K562 (cell line): Measurements from ENCODE around the gene TRMT2A. TPM values are rescaled to one million over a fixed set of nuclear protein-coding genes. Genes with fewer than 3 reads are reported as not detected.

ENCODE experiments used
- ATAC-seq: fragments of 200-7000 bp; cut with Tn5 transposase; 3 replicates; pipeline ENCODE4 v1.9.1; 2020; ENCODE audit warnings: moderate library complexity
- BruUV-seq: library from RNA; stranded (reverse); fragments of 400-500 nt; replicated peaks from 2 replicates; lab custom pipeline; 2021; lab: Mats Ljungman, UMichigan
- CTCF ChIA-PET: fragments of 300-600 bp; formaldehyde crosslinking; extraction: SDS; loops from one replicate; lab custom pipeline; 2021; ENCODE audit warnings: low intra/inter-chr PET ratio; lab: Yijun Ruan, JAX
- POLR2A ChIA-PET: fragments of 300-600, 350-650 bp; sonication (Branson Sonifier 250); formaldehyde crosslinking; extraction: SDS; loops from one replicate; lab custom pipeline; 2021; ENCODE audit warnings: antibody characterized with exemption, inconsistent platforms; lab: Yijun Ruan, JAX
- DNase-seq, 4 experiments: peaks; one replicate each; pipeline versions ENCODE4 v3.0.0 to v3.0.0-alpha.2; 2011 to 2018; ENCODE audit warnings: low spot score in 3 of 4, mixed read lengths in 3 of 4; ENCODE audit errors: extremely low read depth in 1 of 4
- FAIRE-seq: peaks from 2 replicates; lab custom pipeline; 2011; peaks lifted over from hg19 to GRCh38; lab: Jason Lieb, UNC
- H2AFZ ChIP-seq: 2 replicates; pipeline ENCODE4 v1.6.0; 2011; ENCODE audit warnings: low read depth, low read length, control low read depth, inconsistent platforms
- H3K27ac ChIP-seq: fragments of 200-600 bp; 3 replicates; pipeline ENCODE4 v1.8.0; 2011; ENCODE audit warnings: low read depth, mild to moderate bottlenecking, control low read depth, inconsistent platforms, low read length, moderate library complexity, mixed read lengths; ENCODE audit errors: extremely low read depth
- H3K27me3 ChIP-seq, 2 experiments: fragments of 300-600 bp in 1 of 2; 2 replicates in 1 of 2; 3 replicates in 1 of 2; pipeline versions ENCODE4 v1.6.0 to v1.8.0; 2011; ENCODE audit warnings: inconsistent platforms in 2 of 2, low read length in 2 of 2, mild to moderate bottlenecking in 1 of 2, mixed read lengths in 1 of 2, moderate library complexity in 1 of 2; ENCODE audit not compliant: control insufficient read depth in 2 of 2, insufficient read depth in 2 of 2
- H3K36me3 ChIP-seq: fragments of 300-600 bp; 3 replicates; pipeline ENCODE4 v1.8.0; 2011; ENCODE audit warnings: mild to moderate bottlenecking, low read length, inconsistent platforms; ENCODE audit not compliant: control insufficient read depth, insufficient read depth
- H3K4me1 ChIP-seq, 2 experiments: fragments of 200-600 bp in 1 of 2; replicated peaks in 1 of 2; 2 replicates in 1 of 2; 3 replicates in 1 of 2; pipeline versions ENCODE4 v1.5.1 to v1.8.0; 2011; ENCODE audit warnings: inconsistent platforms in 2 of 2, low read length in 2 of 2, mild to moderate bottlenecking in 1 of 2, mixed read lengths in 1 of 2, moderate library complexity in 1 of 2; ENCODE audit not compliant: control insufficient read depth in 2 of 2, insufficient read depth in 2 of 2
- H3K4me2 ChIP-seq: 2 replicates; pipeline ENCODE4 v1.6.1; 2011; ENCODE audit warnings: low read length, control low read depth, inconsistent platforms, mixed read lengths; ENCODE audit not compliant: insufficient read depth
- H3K4me3 ChIP-seq: fragments of 200-600 bp; sonication (generic), shearing (Covaris generic); 2 replicates; pipeline ENCODE4 v1.5.1; 2016; ENCODE audit warnings: control low read depth, inconsistent platforms
- H3K79me2 ChIP-seq: fragments of 200-600 bp; 3 replicates; pipeline ENCODE4 v1.8.0; 2011; ENCODE audit warnings: low read length, inconsistent platforms; ENCODE audit not compliant: control insufficient read depth, insufficient read depth
- H3K9ac ChIP-seq, 2 experiments: 2 replicates each; pipeline versions ENCODE4 v1.6.0 to v1.6.1; 2011; ENCODE audit warnings: low read depth in 2 of 2, low read length in 2 of 2, control low read depth in 1 of 2, inconsistent platforms in 1 of 2, mild to moderate bottlenecking in 1 of 2, mixed read lengths in 1 of 2; ENCODE audit not compliant: insufficient read depth in 1 of 2
- H3K9me1 ChIP-seq: one replicate; pipeline ENCODE4 v1.6.0; 2011; ENCODE audit warnings: inconsistent platforms, mild to moderate bottlenecking, low read length, moderate library complexity; ENCODE audit not compliant: control insufficient read depth, insufficient read depth
- H3K9me3 ChIP-seq: replicated peaks from 2 replicates; pipeline ENCODE4 v1.5.1; 2011; ENCODE audit warnings: low read depth, low read length, inconsistent platforms; ENCODE audit not compliant: control insufficient read depth, insufficient read depth
- H4K20me1 ChIP-seq: replicated peaks from 2 replicates; pipeline ENCODE4 v1.6.1; 2011; ENCODE audit warnings: low read length, inconsistent platforms, mixed read lengths; ENCODE audit not compliant: control insufficient read depth, insufficient read depth
- ATF1 ChIP-seq, 2 experiments: fragments of 450-650 bp in 1 of 2; IDR thresholded peaks; 2 replicates each; pipeline ENCODE4 v1.6.1; 2016; ENCODE audit warnings: missing compliant biosample characterization in 1 of 2, missing genetic modification characterization in 1 of 2
- E2F3 ChIP-seq: fragments of 250-450 bp; sonication (Bioruptor Pico); IDR thresholded peaks from 2 replicates; pipeline ENCODE4 v1.4.0; 2020; ENCODE audit warnings: mild to moderate bottlenecking
- FIP1L1 ChIP-seq: fragments of 200-400 bp; formaldehyde crosslinking; IDR thresholded peaks from 2 replicates; pipeline ENCODE4 v1.6.1; 2018; ENCODE audit warnings: mild to moderate bottlenecking, low read depth, low read length; ENCODE audit not compliant: poor library complexity, severe bottlenecking
- HMG20B ChIP-seq: fragments of 250-450 bp; sonication (Bioruptor Pico); IDR thresholded peaks from 2 replicates; pipeline ENCODE4 v1.5.0; 2021; ENCODE audit warnings: mild to moderate bottlenecking
- RBM17 ChIP-seq: fragments of 200-400 bp; formaldehyde crosslinking; IDR thresholded peaks from 2 replicates; pipeline ENCODE4 v1.6.1; 2017; ENCODE audit warnings: low read depth, mild to moderate bottlenecking, low read length, borderline replicate concordance
- SIRT6 ChIP-seq: IDR thresholded peaks from one replicate; pipeline ENCODE4 v1.6.1; 2012; ENCODE audit warnings: low read depth, mild to moderate bottlenecking, control low read depth, inconsistent platforms, low read length, moderate library complexity
- TCF3 ChIP-seq: sonication (generic); formaldehyde crosslinking; IDR thresholded peaks from 2 replicates; pipeline ENCODE4 v1.4.0; 2020; ENCODE audit warnings: mild to moderate bottlenecking, missing genetic modification reagents
- ZFP1 ChIP-seq: fragments of 450-650 bp; formaldehyde crosslinking; IDR thresholded peaks from 2 replicates; pipeline ENCODE4 v1.4.0; 2020; ENCODE audit warnings: mild to moderate bottlenecking, mixed read lengths
- ZNF324 ChIP-seq: fragments of 250-450 bp; sonication (Bioruptor Pico); IDR thresholded peaks from 2 replicates; pipeline ENCODE4 v1.4.0; 2020; ENCODE audit warnings: mild to moderate bottlenecking
- ZNF395 ChIP-seq: fragments of 200-800 bp; sonication (Bioruptor generic); IDR thresholded peaks from 2 replicates; pipeline ENCODE4 v1.6.1; 2017; ENCODE audit warnings: missing genetic modification characterization, missing compliant biosample characterization
- ZNF408 ChIP-seq: fragments of 250-450 bp; sonication (Bioruptor Pico); IDR thresholded peaks from 2 replicates; pipeline ENCODE4 v1.4.0; 2020; ENCODE audit warnings: low read depth, mild to moderate bottlenecking, moderate library complexity
- ZNF79 ChIP-seq: fragments of 250-450 bp; sonication (Bioruptor Pico); IDR thresholded peaks from 2 replicates; pipeline ENCODE4 v1.4.0; 2020; ENCODE audit warnings: low read depth, mild to moderate bottlenecking, moderate library complexity
- WGBS: fragments of 100-300 bp; shearing (Covaris generic); methylation state at CpG from one replicate; pipeline ENCODE4 v1.1.6; 2016; ENCODE audit warnings: low coverage, mixed read lengths; ENCODE audit not compliant: insufficient coverage; ENCODE audit errors: missing lambda C conversion rate; 5-methylcytosine and 5-hydroxymethylcytosine counted together
- in situ Hi-C: fragments of 300-500 bp; cut with MboI; formaldehyde crosslinking; loops from 4 replicates; pipeline ENCODE4 v1.15.0; 2018; ENCODE audit warnings: inconsistent platforms, mixed read lengths
- intact Hi-C: fragments of 100-400 bp; cut with micrococcal nuclease; formaldehyde crosslinking; loops from 2 replicates; pipeline ENCODE4 v1.14.2; 2022
- polyA plus RNA-seq, 8 experiments: library from polyadenylated mRNA; depleted of rRNA in 4 of 8; stranded (reverse) in 5 of 8; unstranded in 3 of 8; fragments of >200 nt; fragmentation: Nextera tagmentation in 2 of 8; fragmentation: Illumina TruSeq in 1 of 8; extraction: Ambion mirVana in 2 of 8; extraction: Trizol in 1 of 8; gene quantifications; 2 replicates each; pipeline versions ENCODE4 v1.2.1 to v1.2.3, GENCODE V29; 2011 to 2014; ENCODE audit warnings: inconsistent platforms in 1 of 8, missing spikeins in 1 of 8
- total RNA-seq, 7 experiments: library from RNA; depleted of rRNA in 6 of 7; stranded (reverse); fragments of >200 nt in 6 of 7; fragmentation: Illumina TruSeq in 2 of 7; extraction: Trizol in 2 of 7; gene quantifications; 2 replicates each; pipeline versions ENCODE4 v1.2.1 to v1.2.3, GENCODE V29; 2011 to 2021; ENCODE audit warnings: low replicate concordance in 1 of 7
- TF ChIP-seq, protein P1 (sequence below): fragments of 250-450 bp; sonication (Bioruptor Pico); IDR thresholded peaks from 2 replicates; pipeline ENCODE4 v1.9.0; 2021; ENCODE audit warnings: mild to moderate bottlenecking, inconsistent platforms
- TF ChIP-seq, protein P2 (sequence below): fragments of 450-650 bp; IDR thresholded peaks from 2 replicates; pipeline ENCODE4 v1.6.1; 2016; ENCODE audit warnings: borderline replicate concordance

The TRMT2A gene
- total and polyA plus RNA-seq, 9 of the 15 experiments (the other 6 are each of a cell fraction or from before 2014, with no cell fraction given): 1.6 to 265 (median 140) TPM

DNA sequence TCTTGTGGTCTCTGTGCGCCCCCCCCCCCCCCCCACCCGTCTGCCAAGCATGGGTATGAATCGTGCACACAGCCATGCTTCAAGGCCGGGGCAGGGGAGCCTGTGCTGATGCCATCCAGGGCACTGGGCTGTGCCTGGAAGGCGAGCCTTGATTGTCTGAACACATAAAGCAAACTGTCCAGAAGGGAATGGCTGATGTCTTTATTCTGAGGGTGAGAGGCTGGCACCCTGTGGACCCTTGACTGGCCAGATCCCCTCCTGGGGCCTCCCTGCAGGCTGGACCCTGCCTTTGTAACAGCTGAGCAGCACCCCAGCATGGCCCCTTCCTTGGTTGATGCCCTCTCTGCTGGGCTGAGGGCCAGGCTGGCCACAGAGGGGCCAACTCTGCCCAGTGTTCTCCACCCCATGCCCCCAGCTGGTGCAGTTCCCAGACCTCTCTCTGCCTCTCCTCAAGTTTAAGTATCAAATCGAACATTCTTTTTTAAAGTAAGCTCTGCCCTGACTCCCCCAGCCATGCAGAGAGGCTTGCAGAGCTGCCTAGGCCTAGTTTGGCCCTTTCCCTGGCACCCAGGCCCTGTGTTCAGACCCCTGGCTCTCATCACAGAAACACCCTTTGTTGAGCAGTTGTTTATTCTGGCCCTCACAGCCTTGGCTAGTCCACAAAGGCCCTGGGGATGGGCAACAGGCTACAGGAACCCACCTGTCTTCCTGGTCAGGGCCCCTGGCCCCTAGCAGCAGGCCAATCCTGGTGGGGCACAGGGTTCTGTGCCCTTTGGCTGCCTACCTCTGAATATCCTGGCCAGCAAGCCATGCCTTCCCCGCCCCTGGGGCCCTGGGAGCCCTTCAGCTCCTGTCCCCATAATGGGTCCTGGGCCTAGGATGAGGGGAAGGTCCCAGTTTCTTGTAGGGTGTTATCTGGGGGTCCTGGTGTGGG is 5.1 kb downstream of the TRMT2A start:
- H3K9me3 ChIP-seq: no peaks in the 10 kb centered on the region
- H4K20me1 ChIP-seq: peaks cover 55% of the 10 kb centered on the region
- peaks cover 10 to 84% of the 10 kb centered on the region in 2 experiments; a peak in 4 of 5 replicates for H3K4me1 ChIP-seq
- no peaks in the 10 kb centered on the region for H3K27me3 ChIP-seq
- no peak overlapping the region for H3K4me2 ChIP-seq
- WGBS: 84% methylated on average over 7 of the region's 7 CpGs
- peaks cover 92% of the 10 kb centered on the region for H3K36me3 ChIP-seq
- no peak for DNase-seq
- peak; percentile 1 for ATAC-seq
- in situ Hi-C loops (loop anchor here (10.0 kb wide), 1 partner anchor 387 kb away; the partner anchor contains the start of gene GP1BB), intact Hi-C loops (no loop called here)
- peak overlapping the region; percentile 18; the same call in 1 of the 3 replicates for H3K27ac ChIP-seq
- CTCF ChIA-PET: interaction anchor here (0.6 to 1.2 kb wide), 2 partner anchors 16 to 149 kb away, joined by 4 to 5 read pairs; no protein-coding TSS in a partner anchor
- no peak for FAIRE-seq
- H3K9ac ChIP-seq: peak overlapping the region in 1 of 2 experiments; percentile 73; a peak in 2 of 4 replicates
- H3K9me1 ChIP-seq: no peaks in the 10 kb centered on the region
- no peak overlapping the region for H3K4me3 ChIP-seq
- peaks cover 28% of the 10 kb centered on the region for H3K79me2 ChIP-seq
- BruUV-seq: no TSS peak
- no peak overlapping the region for H2AFZ ChIP-seq
- POLR2A ChIA-PET: interaction anchor here (0.6 to 20.7 kb wide), 20 partner anchors 6 to 312 kb away, joined by 3 to 513 read pairs (median 4); partner anchors contain the start of genes COMT, RANBP1, TRMT2A and TXNRD2
- TF ChIP-seq SIRT6 (peak; percentile 90), E2F3 (CRISPR knock-in tag) (peak; percentile 69), ATF1 (CRISPR knock-in tag; IDR thresholded peaks at IDR 0.05) (no peak), ATF1 (tag; IDR thresholded peaks at IDR 0.05) (no peak), HMG20B (CRISPR knock-in tag) (no peak), RBM17 (no peak), FIP1L1 (no peak), TCF3 (CRISPR knock-in tag) (no peak), ZNF324 (CRISPR knock-in tag) (peak; percentile 54; the same call in 1 of the 2 replicates), ZNF79 (CRISPR knock-in tag) (no peak; the same call in 1 of the 2 replicates), ZNF395 (CRISPR knock-in tag) (no peak), ZFP1 (peak; percentile 70), ZNF408 (CRISPR knock-in tag) (no peak)
- TF ChIP-seq, protein P1, sequence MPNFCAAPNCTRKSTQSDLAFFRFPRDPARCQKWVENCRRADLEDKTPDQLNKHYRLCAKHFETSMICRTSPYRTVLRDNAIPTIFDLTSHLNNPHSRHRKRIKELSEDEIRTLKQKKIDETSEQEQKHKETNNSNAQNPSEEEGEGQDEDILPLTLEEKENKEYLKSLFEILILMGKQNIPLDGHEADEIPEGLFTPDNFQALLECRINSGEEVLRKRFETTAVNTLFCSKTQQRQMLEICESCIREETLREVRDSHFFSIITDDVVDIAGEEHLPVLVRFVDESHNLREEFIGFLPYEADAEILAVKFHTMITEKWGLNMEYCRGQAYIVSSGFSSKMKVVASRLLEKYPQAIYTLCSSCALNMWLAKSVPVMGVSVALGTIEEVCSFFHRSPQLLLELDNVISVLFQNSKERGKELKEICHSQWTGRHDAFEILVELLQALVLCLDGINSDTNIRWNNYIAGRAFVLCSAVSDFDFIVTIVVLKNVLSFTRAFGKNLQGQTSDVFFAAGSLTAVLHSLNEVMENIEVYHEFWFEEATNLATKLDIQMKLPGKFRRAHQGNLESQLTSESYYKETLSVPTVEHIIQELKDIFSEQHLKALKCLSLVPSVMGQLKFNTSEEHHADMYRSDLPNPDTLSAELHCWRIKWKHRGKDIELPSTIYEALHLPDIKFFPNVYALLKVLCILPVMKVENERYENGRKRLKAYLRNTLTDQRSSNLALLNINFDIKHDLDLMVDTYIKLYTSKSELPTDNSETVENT (CRISPR knock-in tag): peak; percentile 72
- TF ChIP-seq, protein P2, sequence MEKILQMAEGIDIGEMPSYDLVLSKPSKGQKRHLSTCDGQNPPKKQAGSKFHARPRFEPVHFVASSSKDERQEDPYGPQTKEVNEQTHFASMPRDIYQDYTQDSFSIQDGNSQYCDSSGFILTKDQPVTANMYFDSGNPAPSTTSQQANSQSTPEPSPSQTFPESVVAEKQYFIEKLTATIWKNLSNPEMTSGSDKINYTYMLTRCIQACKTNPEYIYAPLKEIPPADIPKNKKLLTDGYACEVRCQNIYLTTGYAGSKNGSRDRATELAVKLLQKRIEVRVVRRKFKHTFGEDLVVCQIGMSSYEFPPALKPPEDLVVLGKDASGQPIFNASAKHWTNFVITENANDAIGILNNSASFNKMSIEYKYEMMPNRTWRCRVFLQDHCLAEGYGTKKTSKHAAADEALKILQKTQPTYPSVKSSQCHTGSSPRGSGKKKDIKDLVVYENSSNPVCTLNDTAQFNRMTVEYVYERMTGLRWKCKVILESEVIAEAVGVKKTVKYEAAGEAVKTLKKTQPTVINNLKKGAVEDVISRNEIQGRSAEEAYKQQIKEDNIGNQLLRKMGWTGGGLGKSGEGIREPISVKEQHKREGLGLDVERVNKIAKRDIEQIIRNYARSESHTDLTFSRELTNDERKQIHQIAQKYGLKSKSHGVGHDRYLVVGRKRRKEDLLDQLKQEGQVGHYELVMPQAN: peak; percentile 9; the same call in 1 of the 2 replicates
